Liver (tissue), 3 donors: Measurements from ENCODE around the gene CHID1.

Experiments
- ATF3 ChIP-seq: IDR thresholded peaks from 2 replicates; pipeline ENCODE4 v1.6.1; 2016; ENCODE audit warnings: antibody characterized with exemption
- FOXA1 ChIP-seq: IDR thresholded peaks from 2 replicates; pipeline ENCODE4 v1.6.1; 2016; ENCODE audit warnings: antibody characterized with exemption
- FOXA2 ChIP-seq: IDR thresholded peaks from 2 replicates; pipeline ENCODE4 v1.6.1; 2016; ENCODE audit warnings: antibody characterized with exemption
- JUND ChIP-seq, 2 donors: IDR thresholded peaks; 2 replicates each; pipeline ENCODE4 v1.6.1; 2016; ENCODE audit warnings: antibody characterized with exemption in 2 of 2
- MAX ChIP-seq: IDR thresholded peaks from 2 replicates; pipeline ENCODE4 v1.6.1; 2016; ENCODE audit warnings: antibody characterized with exemption
- RAD21 ChIP-seq, 2 donors: IDR thresholded peaks; 2 replicates each; pipeline ENCODE4 v1.6.1; 2016; ENCODE audit warnings: antibody characterized with exemption in 2 of 2, mild to moderate bottlenecking in 2 of 2
- SP1 ChIP-seq: IDR thresholded peaks from 2 replicates; pipeline ENCODE4 v1.6.1; 2018; ENCODE audit warnings: antibody characterized with exemption, mild to moderate bottlenecking
- TAF1 ChIP-seq: conservative IDR thresholded peaks from 2 replicates; pipeline ENCODE4 v1.6.1; 2016; ENCODE audit warnings: antibody characterized with exemption, mild to moderate bottlenecking
- TF ChIP-seq, protein P1 (sequence below): fragments of 150-350 bp; IDR thresholded peaks from 2 replicates; pipeline ENCODE4 v1.5.1; 2017; ENCODE audit warnings: improper control_type of control experiment, low read depth, low read length; ENCODE audit not compliant: missing input control
- TF ChIP-seq, protein P2 (sequence below): IDR thresholded peaks from 2 replicates; pipeline ENCODE4 v1.6.1; 2016; ENCODE audit warnings: antibody characterized with exemption
- TF ChIP-seq, protein P3 (sequence below): IDR thresholded peaks from 2 replicates; pipeline ENCODE4 v1.6.1; 2016; ENCODE audit warnings: antibody characterized with exemption, mild to moderate bottlenecking
- donor health status: healthy.
- donor health status: healthy.

DNA sequence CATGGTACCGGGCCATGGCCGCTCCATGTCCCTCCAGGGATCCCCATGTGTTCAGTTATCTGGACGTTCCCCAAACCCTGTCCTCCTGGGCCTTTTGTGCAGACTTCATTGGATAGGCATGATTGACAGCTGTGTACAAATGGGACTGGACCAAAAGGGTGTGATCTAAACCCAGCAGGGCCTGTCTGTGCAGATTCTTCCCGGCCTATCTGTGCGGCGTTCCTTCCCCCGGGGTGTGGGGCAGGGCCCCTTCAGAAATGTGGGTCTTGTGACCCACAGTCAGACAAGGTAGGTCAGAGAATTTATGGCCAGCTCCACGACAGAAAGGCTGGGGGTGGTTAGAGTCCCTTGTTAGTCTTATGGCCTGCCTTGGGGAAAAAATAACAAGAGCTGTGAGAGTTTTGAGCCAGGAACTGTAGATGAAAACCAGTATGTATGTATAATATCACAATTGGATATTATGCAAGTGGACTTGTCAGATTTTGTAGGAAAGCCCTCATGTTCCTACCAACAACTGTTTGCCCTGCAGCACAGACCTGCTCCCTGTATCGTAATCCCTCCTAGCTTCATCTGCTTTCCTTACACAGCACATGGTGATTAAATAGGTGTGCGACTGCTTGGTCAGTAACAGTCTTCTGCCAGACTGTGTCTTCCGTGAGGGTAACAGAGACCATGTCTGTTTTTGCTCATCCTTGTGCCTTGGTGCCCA lies 46.8 kb upstream of the CHID1 start:
- TF ChIP-seq FOXA1: no peak
- no peak for TF ChIP-seq RAD21 (IDR thresholded peaks at IDR 0.05)
- TF ChIP-seq, protein P1, sequence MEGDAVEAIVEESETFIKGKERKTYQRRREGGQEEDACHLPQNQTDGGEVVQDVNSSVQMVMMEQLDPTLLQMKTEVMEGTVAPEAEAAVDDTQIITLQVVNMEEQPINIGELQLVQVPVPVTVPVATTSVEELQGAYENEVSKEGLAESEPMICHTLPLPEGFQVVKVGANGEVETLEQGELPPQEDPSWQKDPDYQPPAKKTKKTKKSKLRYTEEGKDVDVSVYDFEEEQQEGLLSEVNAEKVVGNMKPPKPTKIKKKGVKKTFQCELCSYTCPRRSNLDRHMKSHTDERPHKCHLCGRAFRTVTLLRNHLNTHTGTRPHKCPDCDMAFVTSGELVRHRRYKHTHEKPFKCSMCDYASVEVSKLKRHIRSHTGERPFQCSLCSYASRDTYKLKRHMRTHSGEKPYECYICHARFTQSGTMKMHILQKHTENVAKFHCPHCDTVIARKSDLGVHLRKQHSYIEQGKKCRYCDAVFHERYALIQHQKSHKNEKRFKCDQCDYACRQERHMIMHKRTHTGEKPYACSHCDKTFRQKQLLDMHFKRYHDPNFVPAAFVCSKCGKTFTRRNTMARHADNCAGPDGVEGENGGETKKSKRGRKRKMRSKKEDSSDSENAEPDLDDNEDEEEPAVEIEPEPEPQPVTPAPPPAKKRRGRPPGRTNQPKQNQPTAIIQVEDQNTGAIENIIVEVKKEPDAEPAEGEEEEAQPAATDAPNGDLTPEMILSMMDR: no peak
- no peak for TF ChIP-seq JUND (IDR thresholded peaks at IDR 0.05)
- TF ChIP-seq FOXA2: no peak
- no peak for TF ChIP-seq TAF1
- TF ChIP-seq SP1: no peak
- TF ChIP-seq, protein P2, sequence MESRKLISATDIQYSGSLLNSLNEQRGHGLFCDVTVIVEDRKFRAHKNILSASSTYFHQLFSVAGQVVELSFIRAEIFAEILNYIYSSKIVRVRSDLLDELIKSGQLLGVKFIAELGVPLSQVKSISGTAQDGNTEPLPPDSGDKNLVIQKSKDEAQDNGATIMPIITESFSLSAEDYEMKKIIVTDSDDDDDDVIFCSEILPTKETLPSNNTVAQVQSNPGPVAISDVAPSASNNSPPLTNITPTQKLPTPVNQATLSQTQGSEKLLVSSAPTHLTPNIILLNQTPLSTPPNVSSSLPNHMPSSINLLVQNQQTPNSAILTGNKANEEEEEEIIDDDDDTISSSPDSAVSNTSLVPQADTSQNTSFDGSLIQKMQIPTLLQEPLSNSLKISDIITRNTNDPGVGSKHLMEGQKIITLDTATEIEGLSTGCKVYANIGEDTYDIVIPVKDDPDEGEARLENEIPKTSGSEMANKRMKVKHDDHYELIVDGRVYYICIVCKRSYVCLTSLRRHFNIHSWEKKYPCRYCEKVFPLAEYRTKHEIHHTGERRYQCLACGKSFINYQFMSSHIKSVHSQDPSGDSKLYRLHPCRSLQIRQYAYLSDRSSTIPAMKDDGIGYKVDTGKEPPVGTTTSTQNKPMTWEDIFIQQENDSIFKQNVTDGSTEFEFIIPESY: no peak
- TF ChIP-seq, protein P3, sequence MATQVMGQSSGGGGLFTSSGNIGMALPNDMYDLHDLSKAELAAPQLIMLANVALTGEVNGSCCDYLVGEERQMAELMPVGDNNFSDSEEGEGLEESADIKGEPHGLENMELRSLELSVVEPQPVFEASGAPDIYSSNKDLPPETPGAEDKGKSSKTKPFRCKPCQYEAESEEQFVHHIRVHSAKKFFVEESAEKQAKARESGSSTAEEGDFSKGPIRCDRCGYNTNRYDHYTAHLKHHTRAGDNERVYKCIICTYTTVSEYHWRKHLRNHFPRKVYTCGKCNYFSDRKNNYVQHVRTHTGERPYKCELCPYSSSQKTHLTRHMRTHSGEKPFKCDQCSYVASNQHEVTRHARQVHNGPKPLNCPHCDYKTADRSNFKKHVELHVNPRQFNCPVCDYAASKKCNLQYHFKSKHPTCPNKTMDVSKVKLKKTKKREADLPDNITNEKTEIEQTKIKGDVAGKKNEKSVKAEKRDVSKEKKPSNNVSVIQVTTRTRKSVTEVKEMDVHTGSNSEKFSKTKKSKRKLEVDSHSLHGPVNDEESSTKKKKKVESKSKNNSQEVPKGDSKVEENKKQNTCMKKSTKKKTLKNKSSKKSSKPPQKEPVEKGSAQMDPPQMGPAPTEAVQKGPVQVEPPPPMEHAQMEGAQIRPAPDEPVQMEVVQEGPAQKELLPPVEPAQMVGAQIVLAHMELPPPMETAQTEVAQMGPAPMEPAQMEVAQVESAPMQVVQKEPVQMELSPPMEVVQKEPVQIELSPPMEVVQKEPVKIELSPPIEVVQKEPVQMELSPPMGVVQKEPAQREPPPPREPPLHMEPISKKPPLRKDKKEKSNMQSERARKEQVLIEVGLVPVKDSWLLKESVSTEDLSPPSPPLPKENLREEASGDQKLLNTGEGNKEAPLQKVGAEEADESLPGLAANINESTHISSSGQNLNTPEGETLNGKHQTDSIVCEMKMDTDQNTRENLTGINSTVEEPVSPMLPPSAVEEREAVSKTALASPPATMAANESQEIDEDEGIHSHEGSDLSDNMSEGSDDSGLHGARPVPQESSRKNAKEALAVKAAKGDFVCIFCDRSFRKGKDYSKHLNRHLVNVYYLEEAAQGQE: no peak
- TF ChIP-seq MAX: no peak
- no peak for TF ChIP-seq ATF3
